Smooth muscle cell (in vitro differentiated cells): ENCODE data around the gene FYB1. TPM values are rescaled to one million over a fixed set of nuclear protein-coding genes. Genes with fewer than 3 reads are reported as not detected.
A peak's percentile ranks its signal among the peaks of the same experiment; 100 is the strongest.

Source experiments
- DNase-seq: peaks from one replicate; lab custom pipeline; 2025; ENCODE audit not compliant: unreplicated experiment; lab: John Stamatoyannopoulos, UW
- H2AFZ ChIP-seq: fragments of 200-600 bp; sonication (generic); 2 replicates; pipeline ENCODE4 v1.6.0; 2016; ENCODE audit warnings: antibody characterized with exemption, low read depth, mild to moderate bottlenecking
- H3F3A ChIP-seq: fragments of 200-600 bp; sonication (generic); 2 replicates; pipeline ENCODE4 v1.6.0; 2017; ENCODE audit warnings: antibody characterized with exemption, low read depth
- H3K27ac ChIP-seq: fragments of 200-600 bp; sonication (generic); 2 replicates; pipeline ENCODE4 v1.5.1; 2016; ENCODE audit warnings: low read depth, mild to moderate bottlenecking
- H3K27me3 ChIP-seq: fragments of 200-600 bp; sonication (generic); 2 replicates; pipeline ENCODE4 v1.6.1; 2016; ENCODE audit warnings: low read depth, mild to moderate bottlenecking
- H3K36me3 ChIP-seq: fragments of 200-600 bp; sonication (generic); 2 replicates; pipeline ENCODE4 v1.5.1; 2016; ENCODE audit warnings: low read depth
- H3K4me1 ChIP-seq: fragments of 200-600 bp; sonication (generic); 2 replicates; pipeline ENCODE4 v1.5.1; 2016; ENCODE audit warnings: low read depth
- H3K4me2 ChIP-seq: fragments of 200-600 bp; sonication (generic); 2 replicates; pipeline ENCODE4 v1.6.0; 2016; ENCODE audit warnings: mild to moderate bottlenecking
- H3K4me3 ChIP-seq: fragments of 200-600 bp; sonication (generic); 2 replicates; pipeline ENCODE4 v1.5.1; 2016; ENCODE audit warnings: mild to moderate bottlenecking
- H3K79me2 ChIP-seq: fragments of 200-600 bp; sonication (generic); 2 replicates; pipeline ENCODE4 v1.6.0; 2016; ENCODE audit warnings: low read depth, mild to moderate bottlenecking
- H3K9ac ChIP-seq: fragments of 200-600 bp; sonication (generic); 2 replicates; pipeline ENCODE4 v1.6.0; 2016; ENCODE audit warnings: low read depth
- H3K9me3 ChIP-seq: fragments of 200-600 bp; sonication (generic); replicated peaks from 2 replicates; pipeline ENCODE4 v1.5.1; 2016; ENCODE audit warnings: low read depth
- H4K20me1 ChIP-seq: fragments of 200-600 bp; sonication (generic); 2 replicates; pipeline ENCODE4 v1.6.0; 2016; ENCODE audit warnings: low read depth
- WGBS: methylation state at CpG from one replicate; pipeline ENCODE4 v1.1.7; 2016; ENCODE audit warnings: low lambda C conversion rate; 5-methylcytosine and 5-hydroxymethylcytosine counted together
- polyA plus RNA-seq: library from polyadenylated mRNA; unstranded; fragments of >200 nt; fragmentation: Nextera tagmentation; extraction: Ambion mirVana; gene quantifications from 2 replicates; pipeline ENCODE4 v1.2.1, GENCODE V29; 2016
- total RNA-seq: library from RNA; depleted of rRNA; stranded (reverse); fragments of >200 nt; gene quantifications from 2 replicates; pipeline ENCODE4 v1.2.3, GENCODE V29; 2014
- TF ChIP-seq, protein P1 (sequence below): fragments of 200-600 bp; sonication (generic); IDR thresholded peaks from 2 replicates; pipeline ENCODE4 v1.5.1; 2017; ENCODE audit warnings: borderline replicate concordance, mild to moderate bottlenecking, antibody characterized with exemption; ENCODE audit not compliant: insufficient read depth, poor library complexity, severe bottlenecking

Gene FYB1
- total and polyA plus RNA-seq, 2 experiments from 2014 or later, result 0.06 to 0.22 TPM

DNA sequence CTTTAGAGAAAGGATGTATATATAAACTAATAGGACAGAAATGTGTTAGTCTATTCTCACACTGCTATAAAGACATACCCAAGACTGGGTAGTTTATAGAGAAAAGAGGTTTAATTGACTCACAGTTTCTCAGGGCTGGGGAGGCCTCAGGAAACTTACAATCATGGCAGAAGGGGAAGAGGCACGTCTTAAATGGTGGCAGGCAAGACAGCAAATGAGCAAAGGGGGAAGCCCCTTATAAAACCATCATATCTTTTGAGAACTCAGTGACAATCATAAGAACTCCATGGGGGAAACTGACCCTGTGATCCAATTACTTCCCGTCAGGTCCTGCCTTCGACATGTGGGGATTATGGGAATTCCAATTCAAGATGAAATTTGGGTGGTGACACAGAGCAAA lies 136.4 kb downstream of the FYB1 start:
- H3K9me3 ChIP-seq, result no peaks in the 10 kb centered on the region
- no peaks in the 10 kb centered on the region for H3K36me3 ChIP-seq
- no peak overlapping the region for H2AFZ ChIP-seq
- DNase-seq, result no peak
- H3K4me1 ChIP-seq, result no peaks in the 10 kb centered on the region
- no peaks in the 10 kb centered on the region for H3K27me3 ChIP-seq
- WGBS, result 86% methylated on average over 3 of the region's 3 CpGs
- H3K9ac ChIP-seq, result no peak overlapping the region
- H3K79me2 ChIP-seq, result no peaks in the 10 kb centered on the region
- H4K20me1 ChIP-seq, result no peaks in the 10 kb centered on the region
- H3K4me3 ChIP-seq, result no peak overlapping the region
- no peak overlapping the region for H3K27ac ChIP-seq
- H3K4me2 ChIP-seq, result no peak overlapping the region
- no peaks in the 10 kb centered on the region for H3F3A ChIP-seq
- TF ChIP-seq, protein P1, sequence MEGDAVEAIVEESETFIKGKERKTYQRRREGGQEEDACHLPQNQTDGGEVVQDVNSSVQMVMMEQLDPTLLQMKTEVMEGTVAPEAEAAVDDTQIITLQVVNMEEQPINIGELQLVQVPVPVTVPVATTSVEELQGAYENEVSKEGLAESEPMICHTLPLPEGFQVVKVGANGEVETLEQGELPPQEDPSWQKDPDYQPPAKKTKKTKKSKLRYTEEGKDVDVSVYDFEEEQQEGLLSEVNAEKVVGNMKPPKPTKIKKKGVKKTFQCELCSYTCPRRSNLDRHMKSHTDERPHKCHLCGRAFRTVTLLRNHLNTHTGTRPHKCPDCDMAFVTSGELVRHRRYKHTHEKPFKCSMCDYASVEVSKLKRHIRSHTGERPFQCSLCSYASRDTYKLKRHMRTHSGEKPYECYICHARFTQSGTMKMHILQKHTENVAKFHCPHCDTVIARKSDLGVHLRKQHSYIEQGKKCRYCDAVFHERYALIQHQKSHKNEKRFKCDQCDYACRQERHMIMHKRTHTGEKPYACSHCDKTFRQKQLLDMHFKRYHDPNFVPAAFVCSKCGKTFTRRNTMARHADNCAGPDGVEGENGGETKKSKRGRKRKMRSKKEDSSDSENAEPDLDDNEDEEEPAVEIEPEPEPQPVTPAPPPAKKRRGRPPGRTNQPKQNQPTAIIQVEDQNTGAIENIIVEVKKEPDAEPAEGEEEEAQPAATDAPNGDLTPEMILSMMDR, result no peak

GRCh38 chr5:39080597-39081204 lies 138.7 kb downstream of the FYB1 start:
- H4K20me1 ChIP-seq, result no peaks in the 10 kb centered on the region
- no peaks in the 10 kb centered on the region for H3K4me1 ChIP-seq
- H3K9ac ChIP-seq, result no peak overlapping the region
- no peak overlapping the region for H3K27ac ChIP-seq
- H3K36me3 ChIP-seq, result no peaks in the 10 kb centered on the region
- WGBS, result 12% methylated on average over 3 of the region's 3 CpGs
- H3K4me3 ChIP-seq, result no peak overlapping the region
- no peak overlapping the region for H2AFZ ChIP-seq
- no peaks in the 10 kb centered on the region for H3K79me2 ChIP-seq
- H3K9me3 ChIP-seq, result no peaks in the 10 kb centered on the region
- no peak overlapping the region for H3K4me2 ChIP-seq
- H3K27me3 ChIP-seq, result no peaks in the 10 kb centered on the region
- TF ChIP-seq, protein P1, result peak; percentile 75
- no peaks in the 10 kb centered on the region for H3F3A ChIP-seq
- no peak for DNase-seq

DNA sequence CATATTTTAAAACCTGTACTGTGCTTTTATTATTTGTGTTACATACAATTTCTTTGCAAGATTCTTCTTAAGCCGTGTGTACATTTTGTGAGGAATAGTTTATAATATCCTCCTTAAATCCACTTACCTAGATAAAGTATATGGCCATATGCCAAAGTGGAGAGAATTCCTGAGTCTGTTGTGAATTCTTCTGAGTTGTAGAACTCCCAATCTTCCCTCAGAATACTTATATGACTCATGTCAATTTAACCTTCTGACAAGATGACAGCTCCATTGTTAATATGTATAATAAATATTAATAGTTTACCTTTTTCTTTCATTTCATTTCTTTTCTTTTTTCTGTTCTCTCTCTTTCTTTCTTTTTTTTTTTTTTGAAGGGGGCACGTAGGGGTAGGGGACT lies 139.2 kb downstream of the FYB1 start:
- H2AFZ ChIP-seq, result no peak overlapping the region
- DNase-seq, result no peak
- H3K79me2 ChIP-seq, result no peaks in the 10 kb centered on the region
- H3K4me3 ChIP-seq, result no peak overlapping the region
- TF ChIP-seq, protein P1, result no peak
- H3K9me3 ChIP-seq, result no peaks in the 10 kb centered on the region
- H3K9ac ChIP-seq, result no peak overlapping the region
- H3K27ac ChIP-seq, result no peak overlapping the region
- H3K27me3 ChIP-seq, result no peaks in the 10 kb centered on the region
- H3K36me3 ChIP-seq, result no peaks in the 10 kb centered on the region
- no peaks in the 10 kb centered on the region for H3F3A ChIP-seq
- H3K4me2 ChIP-seq, result no peak overlapping the region
- H4K20me1 ChIP-seq, result no peaks in the 10 kb centered on the region
- 73% methylated on average over 2 of the region's 2 CpGs for WGBS
- H3K4me1 ChIP-seq, result no peaks in the 10 kb centered on the region

GRCh38 chr5:39079147-39079546 lies 140.2 kb downstream of the FYB1 start:
- Histone ChIP-seq H3K27me3 (no peaks in the 10 kb centered on the region), H3K9ac (no peak overlapping the region), H2AFZ (no peak overlapping the region), H4K20me1 (no peaks in the 10 kb centered on the region), H3F3A (peaks cover 3% of the 10 kb centered on the region), H3K27ac (no peak overlapping the region), H3K4me3 (no peak overlapping the region), H3K36me3 (no peaks in the 10 kb centered on the region), H3K79me2 (no peaks in the 10 kb centered on the region), H3K4me1 (no peaks in the 10 kb centered on the region), H3K9me3 (no peaks in the 10 kb centered on the region), H3K4me2 (no peak overlapping the region)
- TF ChIP-seq, protein P1, result no peak
- 86% methylated on average over 2 of the region's 2 CpGs for WGBS
- DNase-seq, result no peak
